H1 (cell line): ENCODE data around the gene MANBA. TPM values are rescaled to one million over a fixed set of nuclear protein-coding genes. Genes with fewer than 3 reads are reported as not detected.

Source experiments
- CTCF ChIA-PET: fragments of 300-600 bp; sonication (Branson Sonifier 250); formaldehyde crosslinking; loops from one replicate; lab custom pipeline; 2021; ENCODE audit not compliant: partially characterized antibody; lab: Charles Lee
- POLR2A ChIA-PET: fragments of 300-600 bp; sonication (Branson Sonifier 250); formaldehyde crosslinking; loops from one replicate; lab custom pipeline; 2021; ENCODE audit warnings: inconsistent platforms; ENCODE audit not compliant: partially characterized antibody; lab: Charles Lee
- DNase-seq, 2 experiments: peaks; one replicate each; pipeline versions ENCODE4 v3.0.0 to v3.0.0-alpha.2; 2010 to 2022; ENCODE audit warnings: low spot score in 2 of 2, low read depth in 1 of 2, mixed read lengths in 1 of 2
- FAIRE-seq: peaks from 2 replicates; lab custom pipeline; 2011; peaks lifted over from hg19 to GRCh38; lab: Jason Lieb, UNC
- H2AFZ ChIP-seq: 2 replicates; pipeline ENCODE4 v1.8.1; 2012; ENCODE audit warnings: low read length, inconsistent platforms
- H2AK5ac ChIP-seq: 2 replicates; pipeline ENCODE4 v1.6.1; 2013; ENCODE audit warnings: low read depth, low read length
- H2BK120ac ChIP-seq: replicated peaks from 2 replicates; pipeline ENCODE3; 2013; ENCODE audit warnings: low read depth, low read length, inconsistent platforms
- H2BK12ac ChIP-seq: 2 replicates; pipeline ENCODE4 v1.6.1; 2013; ENCODE audit warnings: low read depth, low read length
- H2BK15ac ChIP-seq: 2 replicates; pipeline ENCODE4 v1.6.1; 2013; ENCODE audit warnings: low read length
- H2BK20ac ChIP-seq: 2 replicates; pipeline ENCODE4 v1.6.1; 2013; ENCODE audit warnings: low read length
- H2BK5ac ChIP-seq: 2 replicates; pipeline ENCODE4 v1.6.1; 2013; ENCODE audit warnings: low read depth, low read length
- H3K14ac ChIP-seq: 2 replicates; pipeline ENCODE4 v1.6.1; 2013; ENCODE audit warnings: inconsistent platforms; ENCODE audit not compliant: insufficient read length
- H3K18ac ChIP-seq: 2 replicates; pipeline ENCODE4 v1.6.1; 2013; ENCODE audit warnings: low read length; ENCODE audit errors: extremely low read depth
- H3K23ac ChIP-seq: 2 replicates; pipeline ENCODE4 v1.6.1; 2013; ENCODE audit warnings: inconsistent platforms; ENCODE audit not compliant: insufficient read length
- H3K23me2 ChIP-seq: 2 replicates; pipeline ENCODE4 v1.6.1; 2013; ENCODE audit warnings: low read depth, low read length
- H3K27ac ChIP-seq: 2 replicates; pipeline ENCODE4 v1.6.1; 2011; ENCODE audit warnings: low read depth, low read length, inconsistent platforms
- H3K27me3 ChIP-seq, 4 experiments: replicated peaks in 1 of 4; 1 replicate in 1 of 4; 2 replicates in 3 of 4; pipeline versions ENCODE4 v1.6.1 to v1.8.1; 2011 to 2013; ENCODE audit warnings: low read length in 3 of 4, mild to moderate bottlenecking in 3 of 4, inconsistent platforms in 2 of 4, mixed read lengths in 2 of 4, moderate library complexity in 1 of 4; ENCODE audit not compliant: control insufficient read depth in 3 of 4, insufficient read depth in 3 of 4; ENCODE audit errors: extremely low read depth in 1 of 4
- H3K36me3 ChIP-seq, 4 experiments: 2 replicates each; pipeline versions ENCODE4 v1.6.1 to v1.8.1; 2011 to 2013; ENCODE audit warnings: mild to moderate bottlenecking in 4 of 4, low read length in 3 of 4, moderate library complexity in 2 of 4, control low read depth in 1 of 4, inconsistent platforms in 1 of 4; ENCODE audit not compliant: insufficient read depth in 4 of 4, control insufficient read depth in 2 of 4
- H3K4ac ChIP-seq: replicated peaks from 2 replicates; pipeline ENCODE3; 2013; ENCODE audit warnings: low read length, low read depth, mixed read lengths, inconsistent platforms; ENCODE audit not compliant: insufficient read length
- H3K4me1 ChIP-seq, 4 experiments: replicated peaks in 1 of 4; 1 replicate in 1 of 4; 2 replicates in 3 of 4; pipeline versions ENCODE4 v1.6.1 to v1.8.1; 2011 to 2013; ENCODE audit warnings: low read length in 3 of 4, inconsistent platforms in 2 of 4, mixed read lengths in 1 of 4; ENCODE audit not compliant: insufficient read depth in 4 of 4, control insufficient read depth in 3 of 4
- H3K4me2 ChIP-seq, 2 experiments: 2 replicates each; pipeline versions ENCODE4 v1.6.1 to v1.8.1; 2011 to 2013; ENCODE audit warnings: low read depth in 2 of 2, low read length in 2 of 2, control low read depth in 1 of 2, inconsistent platforms in 1 of 2, mild to moderate bottlenecking in 1 of 2; ENCODE audit not compliant: insufficient read depth in 1 of 2
- H3K4me3 ChIP-seq, 4 experiments: fragments of 200-600, 300-600 bp in 1 of 4; sonication (generic), shearing (Covaris generic), sonication (Bioruptor Twin) in 1 of 4; 2 replicates each; pipeline versions ENCODE4 v1.5.1 to v1.8.1; 2011 to 2016; ENCODE audit warnings: low read length in 4 of 4, low read depth in 3 of 4, control low read depth in 2 of 4, inconsistent platforms in 2 of 4, mild to moderate bottlenecking in 2 of 4, mixed read lengths in 1 of 4, moderate library complexity in 1 of 4; ENCODE audit not compliant: insufficient read depth in 2 of 4; ENCODE audit errors: extremely low read depth in 1 of 4
- H3K56ac ChIP-seq: replicated peaks from 2 replicates; pipeline ENCODE3; 2013; ENCODE audit warnings: low read depth, mild to moderate bottlenecking, mixed read lengths, low read length, inconsistent platforms; ENCODE audit not compliant: insufficient read length
- H3K79me1 ChIP-seq: 2 replicates; pipeline ENCODE4 v1.6.1; 2013; ENCODE audit warnings: low read depth, low read length, control low read depth
- H3K79me2 ChIP-seq, 2 experiments: 2 replicates each; pipeline versions ENCODE4 v1.6.1 to v1.8.1; 2012 to 2013; ENCODE audit warnings: low read length in 2 of 2, mild to moderate bottlenecking in 2 of 2, inconsistent platforms in 1 of 2; ENCODE audit not compliant: insufficient read depth in 2 of 2, control insufficient read depth in 1 of 2
- H3K9ac ChIP-seq, 4 experiments: replicated peaks in 1 of 4; 1 replicate in 1 of 4; 2 replicates in 3 of 4; pipeline versions ENCODE4 v1.6.1 to v1.8.1; 2011 to 2013; ENCODE audit warnings: low read depth in 3 of 4, low read length in 3 of 4, control low read depth in 2 of 4, mild to moderate bottlenecking in 2 of 4, moderate library complexity in 2 of 4, inconsistent platforms in 1 of 4; ENCODE audit errors: extremely low read depth in 1 of 4
- H3K9me3 ChIP-seq, 2 experiments: 2 replicates each; pipeline versions ENCODE4 v1.6.1 to v1.8.1; 2012 to 2013; ENCODE audit warnings: mild to moderate bottlenecking in 2 of 2, moderate library complexity in 2 of 2, control low read depth in 1 of 2, inconsistent platforms in 1 of 2, low read depth in 1 of 2, low read length in 1 of 2, mixed read lengths in 1 of 2; ENCODE audit not compliant: insufficient read depth in 2 of 2
- H4K20me1 ChIP-seq, 2 experiments: replicated peaks in 1 of 2; 2 replicates each; pipeline versions ENCODE3 to v1.8.1; 2011 to 2013; ENCODE audit warnings: inconsistent platforms in 2 of 2, low read length in 2 of 2, mild to moderate bottlenecking in 1 of 2; ENCODE audit not compliant: insufficient read depth in 2 of 2, control insufficient read depth in 1 of 2
- H4K5ac ChIP-seq: 2 replicates; pipeline ENCODE4 v1.6.1; 2013; ENCODE audit warnings: low read length, low read depth, mixed read lengths, inconsistent platforms; ENCODE audit not compliant: insufficient read length
- H4K8ac ChIP-seq: 2 replicates; pipeline ENCODE4 v1.8.0; 2013; ENCODE audit warnings: mild to moderate bottlenecking, moderate library complexity, low read length, inconsistent platforms; ENCODE audit not compliant: insufficient read depth; ENCODE audit errors: extremely low read depth
- H4K91ac ChIP-seq: replicated peaks from 2 replicates; pipeline ENCODE3; 2013; ENCODE audit warnings: low read length, mixed read lengths, inconsistent platforms; ENCODE audit not compliant: insufficient read length
- CBX8 ChIP-seq: fragments of 300-800, 300-1000 bp; sonication (generic); IDR thresholded peaks from 2 replicates; pipeline ENCODE4 v1.7.1; 2016; ENCODE audit warnings: low read depth, low read length, borderline replicate concordance
- GTF2F1 ChIP-seq: IDR thresholded peaks from 2 replicates; pipeline ENCODE4 v1.6.1; 2012; ENCODE audit warnings: low read depth, low read length, improper control_type of control experiment, borderline replicate concordance
- KDM5A ChIP-seq: fragments of 200-600 bp; IDR thresholded peaks from 2 replicates; pipeline ENCODE4 v1.7.1; 2012; ENCODE audit warnings: mild to moderate bottlenecking, low read length, inconsistent platforms, mixed read lengths
- NANOG ChIP-seq: IDR thresholded peaks from 2 replicates; pipeline ENCODE4 v1.6.1; 2011; ENCODE audit warnings: low read length, low read depth, mild to moderate bottlenecking, inconsistent platforms; ENCODE audit not compliant: insufficient read depth, poor library complexity, severe bottlenecking
- NRF1 ChIP-seq: IDR thresholded peaks from 2 replicates; pipeline ENCODE4 v1.6.1; 2011; ENCODE audit warnings: mild to moderate bottlenecking, low read depth, low read length, improper control_type of control experiment
- RAD21 ChIP-seq, 2 experiments: IDR thresholded peaks in 1 of 2; conservative IDR thresholded peaks in 1 of 2; 2 replicates each; pipeline ENCODE4 v1.6.1; 2011; ENCODE audit warnings: low read depth in 2 of 2, low read length in 2 of 2, improper control_type of control experiment in 1 of 2, inconsistent platforms in 1 of 2, mild to moderate bottlenecking in 1 of 2, moderate library complexity in 1 of 2
- RFX5 ChIP-seq: IDR thresholded peaks from 2 replicates; pipeline ENCODE4 v1.6.1; 2011; ENCODE audit warnings: low read depth, low read length, improper control_type of control experiment, borderline replicate concordance
- RXRA ChIP-seq: IDR thresholded peaks from 2 replicates; pipeline ENCODE4 v1.6.1; 2011; ENCODE audit warnings: low read depth, mild to moderate bottlenecking, low read length, moderate library complexity; ENCODE audit not compliant: insufficient read depth
- SRF ChIP-seq: IDR thresholded peaks from 2 replicates; pipeline ENCODE4 v1.6.1; 2011; ENCODE audit warnings: mild to moderate bottlenecking, low read depth, low read length, moderate library complexity
- WGBS, 2 experiments: shearing (Covaris generic) in 1 of 2; methylation state at CpG; one replicate each; pipeline versions ENCODE4 v1.1.6 to v1.1.7; 2013 to 2015; ENCODE audit warnings: low lambda C conversion rate in 2 of 2, mixed read lengths in 2 of 2, inconsistent platforms in 1 of 2, low coverage in 1 of 2, missing lambda C conversion rate in 1 of 2; ENCODE audit not compliant: insufficient replicate concordance in 2 of 2, insufficient coverage in 1 of 2, insufficient read length in 1 of 2; ENCODE audit errors: extremely low coverage in 1 of 2, missing lambda C conversion rate in 1 of 2; 5-methylcytosine and 5-hydroxymethylcytosine counted together
- polyA plus RNA-seq, 7 experiments: library from polyadenylated mRNA; depleted of rRNA in 3 of 7; stranded (reverse) in 5 of 7; unstranded in 2 of 7; fragments of >200 nt in 5 of 7; fragments of 200-250 nt in 2 of 7; gene quantifications; 1 replicate in 5 of 7; 2 replicates in 1 of 7; 4 replicates in 1 of 7; pipeline versions ENCODE4 v1.2.1 to v1.2.3, GENCODE V29; 2011 to 2013; ENCODE audit warnings: missing spikeins in 2 of 7, mixed read lengths in 2 of 7
- total RNA-seq: library from RNA; stranded (reverse); fragmentation: NEBNext Ultra II Directional; extraction: Animal tissue kit (Norgen Biotek cat#: 25700); gene quantifications from 2 replicates; pipeline ENCODE4 v1.2.1, GENCODE V29; 2021
- TF ChIP-seq, protein P1 (sequence below): IDR thresholded peaks from 2 replicates; pipeline ENCODE4 v1.6.1; 2012; ENCODE audit warnings: inconsistent platforms

MANBA gene
- total and polyA plus RNA-seq, 2 of the 8 experiments (the other 6 are each of a cell fraction or from before 2014, with no cell fraction given), result 22.9 to 27.8 TPM

DNA sequence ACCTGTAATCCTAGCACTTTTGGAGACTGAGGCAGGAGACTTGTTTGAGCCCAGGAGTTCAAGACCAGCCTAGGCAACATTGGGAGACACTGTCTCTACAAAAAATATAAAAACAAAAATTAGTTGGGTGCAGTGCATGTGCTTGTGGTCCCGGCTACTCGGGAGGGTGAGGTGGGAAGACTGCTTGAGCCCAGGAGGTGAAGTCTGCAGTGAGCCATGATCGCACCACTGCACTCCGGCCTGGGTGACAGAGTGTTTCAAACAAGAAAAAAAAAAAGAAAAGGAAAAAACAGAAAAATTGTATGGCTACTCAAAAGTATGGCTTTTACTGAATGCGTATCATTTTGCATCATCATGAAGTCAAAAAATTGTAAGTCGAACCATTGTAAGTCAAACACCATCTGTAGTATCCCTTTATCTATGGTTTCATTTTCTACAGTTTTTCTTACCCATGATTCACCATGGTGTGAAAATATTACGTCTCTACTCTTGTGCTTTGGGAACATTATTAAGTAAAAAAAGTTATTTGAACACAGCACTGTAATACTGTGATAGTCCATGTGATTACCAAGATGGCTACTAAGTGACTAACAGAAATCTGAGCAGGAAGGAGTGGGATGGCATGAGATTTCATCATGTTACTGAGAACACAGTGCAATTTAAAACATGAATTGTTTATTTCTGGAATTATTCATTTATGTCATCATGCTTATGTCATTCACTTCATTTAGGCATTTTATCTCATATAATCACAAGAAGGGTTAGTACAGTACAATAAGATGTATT is 26.5 kb upstream of the MANBA start:
- Histone ChIP-seq H3K27me3 (no peaks in the 10 kb centered on the region), H2BK12ac (no peak overlapping the region), H3K18ac (no peak overlapping the region), H3K23me2 (no peaks in the 10 kb centered on the region), H3K9ac (no peak overlapping the region), H3K9me3 (no peaks in the 10 kb centered on the region), H4K5ac (no peak overlapping the region), H3K4me2 (no peak overlapping the region), H3K27ac (no peak overlapping the region), H2BK5ac (no peak overlapping the region), H2BK20ac (no peak overlapping the region), H2AK5ac (no peak overlapping the region), H2BK120ac (no peak overlapping the region), H3K14ac (no peak overlapping the region), H4K20me1 (no peaks in the 10 kb centered on the region), H3K4me3 (no peak overlapping the region), H3K79me1 (no peaks in the 10 kb centered on the region), H3K36me3 (no peaks in the 10 kb centered on the region; a peak in 1 of 8 replicates), H3K4me1 (no peaks in the 10 kb centered on the region), H2AFZ (no peak overlapping the region), H2BK15ac (no peak overlapping the region), H3K56ac (no peak overlapping the region), H3K79me2 (no peaks in the 10 kb centered on the region), H4K8ac (no peak overlapping the region), H3K23ac (no peak overlapping the region), H4K91ac (no peak overlapping the region), H3K4ac (no peak overlapping the region)
- FAIRE-seq, result no peak
- CTCF ChIA-PET, result no interaction called here
- WGBS, 2 experiments, result 97% methylated on average over 7 of the region's 7 CpGs; no CpG with 5 or more reads in 1 of the 2 experiments
- no peak for DNase-seq
- POLR2A ChIA-PET, result no interaction called here
- TF ChIP-seq, protein P1, sequence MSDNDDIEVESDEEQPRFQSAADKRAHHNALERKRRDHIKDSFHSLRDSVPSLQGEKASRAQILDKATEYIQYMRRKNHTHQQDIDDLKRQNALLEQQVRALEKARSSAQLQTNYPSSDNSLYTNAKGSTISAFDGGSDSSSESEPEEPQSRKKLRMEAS, result no peak
- TF ChIP-seq KDM5A, result no peak
- TF ChIP-seq CBX8, result no peak
- TF ChIP-seq NANOG, result no peak
- no peak for TF ChIP-seq NRF1
- TF ChIP-seq RXRA, result no peak
- no peak for TF ChIP-seq SRF
- no peak for TF ChIP-seq GTF2F1
- TF ChIP-seq RFX5, result no peak
- TF ChIP-seq RAD21 (IDR thresholded peaks at IDR 0.05 in 1 of 2, conservative IDR thresholded peaks at IDR 0.05 in 1 of 2; ENCODE audit: low read depth in 2 of 2, low read length in 2 of 2), result no peak
